CD4-positive, alpha-beta T cell (primary cell): ENCODE measurements around the gene STIM1. TPM values are rescaled to one million over a fixed set of nuclear protein-coding genes. Genes with fewer than 3 reads are reported as not detected.
A peak's percentile ranks its signal among the peaks of the same experiment; 100 is the strongest.

Experiments used
- ATAC-seq: fragments of 200-7000 bp; cut with Tn5 transposase; one replicate; pipeline ENCODE4 v1.10.0; 2022; ENCODE audit warnings: mild to moderate bottlenecking; ENCODE audit not compliant: poor library complexity
- CTCF ChIA-PET: fragments of 350-600 bp; sonication (Branson Sonifier 250); formaldehyde crosslinking; loops from one replicate; lab custom pipeline; 2021; ENCODE audit warnings: antibody characterized with exemption, inconsistent platforms; lab: Charles Lee
- POLR2A ChIA-PET: fragments of 350-600 bp; sonication (Branson Sonifier 250); formaldehyde crosslinking; loops from one replicate; lab custom pipeline; 2021; ENCODE audit warnings: antibody characterized with exemption, inconsistent platforms; lab: Charles Lee
- DNase-seq, 14 experiments: peaks; one replicate each; pipeline ENCODE4 v3.0.0-alpha.2; 2013 to 2020; ENCODE audit warnings: mixed read lengths in 2 of 14
- H3K27ac ChIP-seq, 2 donors: one replicate each; pipeline versions ENCODE4 v1.5.1 to v1.7.0; 2013; ENCODE audit warnings: low read length in 2 of 2, low read depth in 1 of 2, mild to moderate bottlenecking in 1 of 2
- H3K27me3 ChIP-seq, 2 experiments: 1 replicate in 1 of 2; 2 replicates in 1 of 2; pipeline versions ENCODE4 v1.6.1 to v1.7.0; 2013; ENCODE audit warnings: low read length in 2 of 2, control low read depth in 1 of 2, mild to moderate bottlenecking in 1 of 2, moderate library complexity in 1 of 2; ENCODE audit not compliant: insufficient read depth in 2 of 2, control insufficient read depth in 1 of 2
- H3K36me3 ChIP-seq: one replicate; pipeline ENCODE4 v1.6.1; 2013; ENCODE audit warnings: low read length, control low read depth; ENCODE audit not compliant: insufficient read depth
- H3K4me1 ChIP-seq: one replicate; pipeline ENCODE4 v1.6.1; 2013; ENCODE audit warnings: low read length, control low read depth; ENCODE audit not compliant: insufficient read depth
- H3K4me3 ChIP-seq: one replicate; pipeline ENCODE4 v1.5.1; 2013; ENCODE audit warnings: mild to moderate bottlenecking, low read length, moderate library complexity
- H3K9me3 ChIP-seq, 2 experiments: 1 replicate in 1 of 2; 2 replicates in 1 of 2; pipeline versions ENCODE4 v1.6.1 to v1.7.0; 2013; ENCODE audit warnings: low read length in 2 of 2, mild to moderate bottlenecking in 2 of 2, control low read depth in 1 of 2, moderate library complexity in 1 of 2; ENCODE audit not compliant: control insufficient read depth in 1 of 2, insufficient read depth in 1 of 2
- H3K27ac Mint-ChIP-seq: one replicate; pipeline ENCODE4 v1.8.0; 2020; ENCODE audit warnings: mixed read lengths
- H3K27me3 Mint-ChIP-seq: one replicate; pipeline ENCODE4 v1.8.0; 2021; ENCODE audit warnings: mixed read lengths
- H3K36me3 Mint-ChIP-seq: one replicate; pipeline ENCODE4 v1.8.0; 2021; ENCODE audit warnings: low read depth, mixed read lengths
- H3K4me1 Mint-ChIP-seq: one replicate; pipeline ENCODE4 v1.8.0; 2021; ENCODE audit warnings: low read depth, mixed read lengths
- H3K4me3 Mint-ChIP-seq: one replicate; pipeline ENCODE4 v1.8.0; 2020; ENCODE audit warnings: mild to moderate bottlenecking, mixed read lengths
- H3K9me3 Mint-ChIP-seq: one replicate; pipeline ENCODE4 v1.8.0; 2020; ENCODE audit warnings: mixed read lengths
- intact Hi-C, 2 experiments: fragments of 100-400 bp; cut with DNase I in 1 of 2; cut with micrococcal nuclease in 1 of 2; formaldehyde crosslinking; loops; one replicate each; pipeline versions ENCODE4 v1.15.1 to v1.9.0; 2023 to 2025; cut with DNase I, micrococcal nuclease
- total RNA-seq, 174 experiments: library from RNA in 2 of 174; stranded (reverse) in 2 of 174; gene quantifications; one replicate each; pipeline ENCODE4 v1.2.3 and lab custom pipeline; 2021 to 2026
- TF ChIP-seq, protein P1 (sequence below): fragments of 200-600 bp; IDR thresholded peaks from one replicate; pipeline ENCODE4 v1.8.0; 2022; ENCODE audit warnings: antibody characterized with exemption, mild to moderate bottlenecking

The STIM1 gene
- total RNA-seq, 2 experiments from 2014 or later: 89.0 to 94.9 TPM

DNA sequence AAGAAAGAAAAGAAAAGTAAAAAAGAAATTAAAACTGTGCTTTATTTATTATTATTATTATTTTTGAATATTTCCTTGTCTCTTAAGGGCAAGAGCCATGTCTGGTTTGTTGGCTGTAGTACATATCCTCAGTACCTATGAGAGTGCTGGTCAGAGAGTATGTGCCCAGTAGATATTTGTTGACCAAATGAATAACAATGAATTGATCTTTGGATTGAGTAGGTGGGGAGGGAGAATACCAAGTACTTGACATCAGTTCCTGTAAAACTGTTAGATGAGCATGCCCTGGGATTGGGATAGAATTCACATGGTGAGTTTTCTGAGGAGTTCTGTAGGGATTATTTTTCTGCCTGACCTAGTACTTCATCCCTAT lies 11.4 kb downstream of the STIM1 start:
- Mint-ChIP-seq H3K4me1 (peaks cover 89% of the 10 kb centered on the region), H3K36me3 (peaks cover 15% of the 10 kb centered on the region), H3K27me3 (no peaks in the 10 kb centered on the region), H3K27ac (peak overlapping the region; percentile 90), H3K9me3 (no peaks in the 10 kb centered on the region), H3K4me3 (peak overlapping the region; percentile 11)
- Histone ChIP-seq H3K4me3 (no peak overlapping the region), H3K36me3 (peaks cover 4% of the 10 kb centered on the region), H3K27me3 (no peaks in the 10 kb centered on the region), H3K9me3 (no peaks in the 10 kb centered on the region), H3K4me1 (peaks cover 73% of the 10 kb centered on the region), H3K27ac (no peak overlapping the region)
- DNase-seq: no peak
- TF ChIP-seq, protein P1, sequence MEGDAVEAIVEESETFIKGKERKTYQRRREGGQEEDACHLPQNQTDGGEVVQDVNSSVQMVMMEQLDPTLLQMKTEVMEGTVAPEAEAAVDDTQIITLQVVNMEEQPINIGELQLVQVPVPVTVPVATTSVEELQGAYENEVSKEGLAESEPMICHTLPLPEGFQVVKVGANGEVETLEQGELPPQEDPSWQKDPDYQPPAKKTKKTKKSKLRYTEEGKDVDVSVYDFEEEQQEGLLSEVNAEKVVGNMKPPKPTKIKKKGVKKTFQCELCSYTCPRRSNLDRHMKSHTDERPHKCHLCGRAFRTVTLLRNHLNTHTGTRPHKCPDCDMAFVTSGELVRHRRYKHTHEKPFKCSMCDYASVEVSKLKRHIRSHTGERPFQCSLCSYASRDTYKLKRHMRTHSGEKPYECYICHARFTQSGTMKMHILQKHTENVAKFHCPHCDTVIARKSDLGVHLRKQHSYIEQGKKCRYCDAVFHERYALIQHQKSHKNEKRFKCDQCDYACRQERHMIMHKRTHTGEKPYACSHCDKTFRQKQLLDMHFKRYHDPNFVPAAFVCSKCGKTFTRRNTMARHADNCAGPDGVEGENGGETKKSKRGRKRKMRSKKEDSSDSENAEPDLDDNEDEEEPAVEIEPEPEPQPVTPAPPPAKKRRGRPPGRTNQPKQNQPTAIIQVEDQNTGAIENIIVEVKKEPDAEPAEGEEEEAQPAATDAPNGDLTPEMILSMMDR: no peak
- ChIA-PET CTCF (interaction anchor here (1.2 to 7.2 kb wide), 4 partner anchors 8 to 205 kb away, joined by 3 to 49 read pairs (median 4); partner anchors contain the start of gene STIM1), POLR2A (interaction anchor here (1.0 to 9.5 kb wide), 3 partner anchors 9 to 25 kb away, joined by 4 to 100 read pairs (median 8); partner anchors contain the start of gene STIM1)
- intact Hi-C loops: no loop called here
- ATAC-seq: no peak

DNA sequence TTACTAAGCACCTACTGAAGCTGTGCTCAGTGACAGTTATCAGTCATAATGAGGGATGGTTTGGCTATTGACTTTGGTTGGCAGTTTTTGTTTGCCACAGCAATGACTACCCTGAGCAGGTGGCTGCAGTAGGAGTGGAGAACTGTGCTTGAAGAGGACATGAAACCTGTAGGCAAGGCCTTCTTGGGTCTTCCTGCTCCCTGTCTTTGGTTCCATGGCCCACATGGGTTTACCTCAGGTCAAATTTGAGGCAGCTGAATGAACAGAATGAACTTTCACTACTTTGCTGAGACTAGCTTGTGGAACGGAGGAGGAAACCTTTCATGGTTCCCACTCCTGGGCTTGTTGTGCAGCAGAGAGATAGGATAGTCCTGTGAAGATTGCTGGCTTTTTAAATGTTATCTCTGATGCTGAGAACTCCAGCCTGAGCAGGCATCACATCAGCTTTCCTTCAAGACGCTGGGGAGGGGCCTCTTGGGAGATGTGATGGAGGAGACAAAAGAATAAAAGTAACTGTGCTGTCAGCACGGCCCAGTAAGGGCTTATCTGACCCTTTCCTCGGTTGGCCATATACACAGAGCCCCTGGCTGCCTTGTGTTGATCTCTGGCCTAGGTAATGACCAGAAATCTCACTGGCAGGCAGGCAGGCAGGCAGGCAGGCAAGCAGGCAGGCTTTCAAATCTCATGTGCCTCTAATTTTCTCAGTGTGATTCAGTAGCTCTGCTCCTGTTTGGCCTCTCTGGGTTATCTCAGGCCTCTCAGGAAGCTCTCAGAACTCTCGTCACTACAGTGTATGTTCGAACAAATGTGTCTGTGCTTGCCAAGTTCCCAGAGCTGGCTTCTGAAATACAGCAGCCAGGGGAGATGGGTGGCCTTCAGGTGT lies 12.0 kb downstream of the STIM1 start:
- Histone ChIP-seq H3K36me3 (peaks cover 6% of the 10 kb centered on the region), H3K4me3 (no peak overlapping the region), H3K9me3 (no peaks in the 10 kb centered on the region), H3K4me1 (peaks cover 67% of the 10 kb centered on the region), H3K27me3 (no peaks in the 10 kb centered on the region), H3K27ac (no peak overlapping the region)
- H3K36me3 Mint-ChIP-seq: peaks cover 16% of the 10 kb centered on the region
- CTCF ChIA-PET: interaction anchor here (1.2 to 7.2 kb wide), 5 partner anchors 9 to 206 kb away, joined by 3 to 49 read pairs (median 3); partner anchors contain the start of gene STIM1
- peak overlapping the region; percentile 11 for H3K4me3 Mint-ChIP-seq
- no peaks in the 10 kb centered on the region for H3K27me3 Mint-ChIP-seq
- TF ChIP-seq, protein P1: no peak
- intact Hi-C loops: no loop called here
- peak; percentile 42 for ATAC-seq
- H3K27ac Mint-ChIP-seq: peak overlapping the region; percentile 90
- H3K9me3 Mint-ChIP-seq: no peaks in the 10 kb centered on the region
- H3K4me1 Mint-ChIP-seq: peaks cover 86% of the 10 kb centered on the region
- POLR2A ChIA-PET: interaction anchor here (0.5 to 9.5 kb wide), 8 partner anchors 8 to 62 kb away, joined by 3 to 100 read pairs (median 4); partner anchors contain the start of gene STIM1
- peak in 1 of 14 experiments; percentile 28 for DNase-seq

DNA sequence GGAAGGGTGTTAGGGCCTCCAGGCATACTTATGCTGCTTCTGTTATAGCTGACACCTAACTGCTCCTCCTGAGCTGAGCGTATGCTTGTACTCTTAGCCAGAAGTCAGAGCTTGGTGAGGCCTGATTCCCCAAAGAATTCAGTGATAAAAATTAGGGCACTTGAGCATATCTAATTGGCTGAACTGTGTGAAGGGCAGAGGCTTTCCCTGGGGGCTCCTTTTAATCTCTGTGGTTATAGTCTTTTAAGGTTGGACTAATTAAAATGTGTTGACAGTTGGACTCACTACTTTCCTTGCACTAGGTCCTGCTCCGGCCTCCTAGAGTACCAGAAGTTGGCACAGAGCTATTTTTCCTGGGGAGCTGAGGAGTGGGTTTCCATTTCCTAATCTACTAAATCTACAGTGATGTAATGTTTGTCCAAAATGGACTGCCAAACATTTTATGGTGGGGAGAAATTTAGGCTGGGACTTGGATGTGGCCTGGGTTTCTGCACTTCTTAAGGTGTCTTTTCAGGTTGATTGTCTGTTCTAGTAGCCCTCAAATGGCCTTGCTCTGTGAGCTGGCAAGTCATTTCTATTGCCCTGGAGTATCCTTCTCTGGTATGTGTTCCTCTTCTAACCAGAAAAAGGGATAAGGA lies 18.4 kb downstream of the STIM1 start:
- Mint-ChIP-seq H3K36me3 (peaks cover 15% of the 10 kb centered on the region), H3K27me3 (no peaks in the 10 kb centered on the region), H3K27ac (peak overlapping the region; percentile 68), H3K9me3 (no peaks in the 10 kb centered on the region), H3K4me3 (peak overlapping the region; percentile 6), H3K4me1 (peaks cover 83% of the 10 kb centered on the region)
- Histone ChIP-seq H3K27ac (no peak overlapping the region), H3K9me3 (no peaks in the 10 kb centered on the region), H3K4me3 (no peak overlapping the region), H3K36me3 (peaks cover 3% of the 10 kb centered on the region), H3K4me1 (peaks cover 31% of the 10 kb centered on the region), H3K27me3 (no peaks in the 10 kb centered on the region)
- TF ChIP-seq, protein P1: no peak
- intact Hi-C loops: no loop called here
- ATAC-seq: no peak
- ChIA-PET CTCF (interaction anchor here (1.4 to 6.9 kb wide), 3 partner anchors 18 to 199 kb away, joined by 4 to 44 read pairs (median 7); partner anchors contain the start of gene STIM1), POLR2A (interaction anchor here (0.8 to 1.7 kb wide), 4 partner anchors 15 to 28 kb away, joined by 3 to 5 read pairs (median 4); partner anchors contain the start of gene STIM1)
- DNase-seq: no peak
